WTC11 (cell line): Measurements from ENCODE around the gene LRRC74A. TPM values are rescaled to one million over a fixed set of nuclear protein-coding genes. Genes with fewer than 3 reads are reported as not detected.

Experiments
- ATAC-seq: fragments of 200-7000 bp; cut with Tn5 transposase; 2 replicates; pipeline ENCODE4 v1.10.0; 2021; ENCODE audit warnings: mild to moderate bottlenecking, moderate library complexity
- CTCF ChIA-PET: fragments of 300-600 bp; sonication (Branson Sonifier 250); formaldehyde crosslinking; loops from one replicate; lab custom pipeline; 2021; ENCODE audit warnings: antibody characterized with exemption; lab: Charles Lee
- POLR2A ChIA-PET: fragments of 350-600 bp; sonication (Branson Sonifier 250); formaldehyde crosslinking; loops from one replicate; lab custom pipeline; 2021; ENCODE audit warnings: antibody characterized with exemption; lab: Charles Lee
- DNase-seq: peaks from one replicate; pipeline ENCODE4 v3.0.0; 2021; ENCODE audit warnings: low spot score
- H3K27ac Mint-ChIP-seq: 2 replicates; pipeline ENCODE4 v1.8.0; 2021; ENCODE audit warnings: mixed read lengths
- H3K27me3 Mint-ChIP-seq: 2 replicates; pipeline ENCODE4 v1.8.0; 2021; ENCODE audit warnings: low read depth, mild to moderate bottlenecking, moderate library complexity, mixed read lengths
- H3K36me3 Mint-ChIP-seq: 2 replicates; pipeline ENCODE4 v1.8.0; 2021; ENCODE audit warnings: mixed read lengths
- H3K4me1 Mint-ChIP-seq: 2 replicates; pipeline ENCODE4 v1.8.0; 2022; ENCODE audit warnings: mixed read lengths
- H3K4me3 Mint-ChIP-seq: 2 replicates; pipeline ENCODE4 v1.8.0; 2021; ENCODE audit warnings: mild to moderate bottlenecking, moderate library complexity, mixed read lengths
- H3K9me3 Mint-ChIP-seq: 2 replicates; pipeline ENCODE4 v1.8.0; 2021; ENCODE audit warnings: mixed read lengths
- CBFB ChIP-seq: sonication (generic); formaldehyde crosslinking; IDR thresholded peaks from 2 replicates; pipeline ENCODE4 v1.8.1; 2022; ENCODE audit warnings: mild to moderate bottlenecking, low read depth, missing genetic modification reagents
- ESRRA ChIP-seq: sonication (generic); formaldehyde crosslinking; IDR thresholded peaks from 2 replicates; pipeline ENCODE4 v1.8.1; 2022; ENCODE audit warnings: mild to moderate bottlenecking, missing genetic modification reagents, borderline replicate concordance
- FOXP1 ChIP-seq: sonication (generic); formaldehyde crosslinking; IDR thresholded peaks from 2 replicates; pipeline ENCODE4 v1.8.0; 2022; ENCODE audit warnings: missing genetic modification reagents, mild to moderate bottlenecking, moderate library complexity, borderline replicate concordance
- HMGA2 ChIP-seq: fragments of 250-450 bp; sonication (Bioruptor Pico); IDR thresholded peaks from 2 replicates; pipeline ENCODE4 v1.4.0; 2021; ENCODE audit warnings: mild to moderate bottlenecking, moderate library complexity
- IRF2 ChIP-seq: sonication (generic); formaldehyde crosslinking; IDR thresholded peaks from 2 replicates; pipeline ENCODE4 v1.8.0; 2022; ENCODE audit warnings: low read depth, missing genetic modification reagents, borderline replicate concordance
- JAZF1 ChIP-seq: fragments of 250-450 bp; sonication (Bioruptor Pico); IDR thresholded peaks from 2 replicates; pipeline ENCODE4 v1.9.0; 2021; ENCODE audit warnings: moderate library complexity, mild to moderate bottlenecking, inconsistent platforms
- RELA ChIP-seq: sonication (generic); formaldehyde crosslinking; IDR thresholded peaks from 2 replicates; pipeline ENCODE4 v1.8.1; 2022; ENCODE audit warnings: missing genetic modification reagents, mild to moderate bottlenecking, borderline replicate concordance
- SMAD3 ChIP-seq: sonication (generic); formaldehyde crosslinking; IDR thresholded peaks from 2 replicates; pipeline ENCODE4 v1.8.0; 2022; ENCODE audit warnings: missing genetic modification reagents, mild to moderate bottlenecking, borderline replicate concordance
- TEAD4 ChIP-seq: sonication (generic); formaldehyde crosslinking; IDR thresholded peaks from 2 replicates; pipeline ENCODE4 v1.8.0; 2022; ENCODE audit warnings: mild to moderate bottlenecking, missing genetic modification reagents
- ZNF138 ChIP-seq: sonication (generic); formaldehyde crosslinking; conservative IDR thresholded peaks from 2 replicates; pipeline ENCODE4 v1.8.1; 2022; ENCODE audit warnings: mild to moderate bottlenecking, moderate library complexity, missing genetic modification reagents
- ZNF263 ChIP-seq: sonication (generic); formaldehyde crosslinking; IDR thresholded peaks from 2 replicates; pipeline ENCODE4 v1.8.1; 2022; ENCODE audit warnings: low read depth, mild to moderate bottlenecking, moderate library complexity, missing genetic modification reagents
- ZNF671 ChIP-seq: fragments of 250-450 bp; sonication (Bioruptor Pico); IDR thresholded peaks from 2 replicates; pipeline ENCODE4 v1.8.0; 2021; ENCODE audit warnings: mild to moderate bottlenecking
- total RNA-seq: library from RNA; stranded (reverse); gene quantifications from 3 replicates; pipeline ENCODE4 v1.2.3, GENCODE V29; 2021
- TF ChIP-seq, protein P1 (sequence below): sonication (generic); formaldehyde crosslinking; IDR thresholded peaks from 2 replicates; pipeline ENCODE4 v1.8.1; 2022; ENCODE audit warnings: mild to moderate bottlenecking, missing genetic modification reagents, moderate library complexity, borderline replicate concordance
- TF ChIP-seq, protein P2 (sequence below): sonication (generic); formaldehyde crosslinking; IDR thresholded peaks from 2 replicates; pipeline ENCODE4 v1.8.1; 2022; ENCODE audit warnings: missing genetic modification reagents, borderline replicate concordance
- TF ChIP-seq, protein P3 (sequence below): sonication (generic); formaldehyde crosslinking; IDR thresholded peaks from 2 replicates; pipeline ENCODE4 v1.8.0; 2023; ENCODE audit warnings: missing genetic modification reagents
- TF ChIP-seq, protein P4 (sequence below): sonication (generic); formaldehyde crosslinking; conservative IDR thresholded peaks from 2 replicates; pipeline ENCODE4 v1.8.1; 2023; ENCODE audit warnings: mild to moderate bottlenecking, low read depth, missing genetic modification reagents, moderate library complexity
- TF ChIP-seq, protein P5 (sequence below): fragments of 250-450 bp; sonication (Bioruptor Pico); IDR thresholded peaks from 2 replicates; pipeline ENCODE4 v1.9.0; 2021; ENCODE audit warnings: mild to moderate bottlenecking
- TF ChIP-seq, protein P6 (sequence below): fragments of 250-450 bp; sonication (Bioruptor Pico); IDR thresholded peaks from 2 replicates; pipeline ENCODE4 v1.8.0; 2021; ENCODE audit warnings: mild to moderate bottlenecking
- TF ChIP-seq, protein P7 (sequence below): sonication (generic); formaldehyde crosslinking; IDR thresholded peaks from 2 replicates; pipeline ENCODE4 v1.8.1; 2023; ENCODE audit warnings: mild to moderate bottlenecking, missing genetic modification reagents

The LRRC74A gene
- total RNA-seq, 1 experiment from 2014 or later: not detected

DNA sequence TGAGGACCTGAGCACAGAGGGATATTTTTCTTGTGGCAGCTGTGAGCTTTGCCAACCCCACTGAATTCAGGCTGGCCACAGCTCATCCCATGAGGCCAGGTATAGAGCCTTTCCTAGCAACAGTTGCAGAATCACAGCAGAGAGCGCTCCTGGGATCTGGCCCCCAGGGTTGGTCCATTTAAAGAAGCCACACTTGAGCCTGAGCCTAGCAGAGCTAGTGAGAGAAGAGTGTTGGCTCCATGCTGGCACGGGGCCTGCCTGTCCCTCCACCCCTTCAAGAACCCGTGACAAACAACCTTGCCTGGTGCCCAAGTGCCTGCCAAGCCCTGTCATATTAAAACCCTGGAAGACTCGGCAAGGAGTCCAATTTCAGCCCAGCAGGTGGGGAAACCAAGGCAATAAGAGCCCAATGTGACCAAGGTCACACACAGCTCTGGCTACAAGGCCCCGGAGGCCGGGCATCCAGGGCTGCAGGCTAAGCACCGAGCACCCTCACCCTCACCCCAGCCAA lies 91.6 kb downstream of the LRRC74A start (continued):
- TF ChIP-seq, protein P1, sequence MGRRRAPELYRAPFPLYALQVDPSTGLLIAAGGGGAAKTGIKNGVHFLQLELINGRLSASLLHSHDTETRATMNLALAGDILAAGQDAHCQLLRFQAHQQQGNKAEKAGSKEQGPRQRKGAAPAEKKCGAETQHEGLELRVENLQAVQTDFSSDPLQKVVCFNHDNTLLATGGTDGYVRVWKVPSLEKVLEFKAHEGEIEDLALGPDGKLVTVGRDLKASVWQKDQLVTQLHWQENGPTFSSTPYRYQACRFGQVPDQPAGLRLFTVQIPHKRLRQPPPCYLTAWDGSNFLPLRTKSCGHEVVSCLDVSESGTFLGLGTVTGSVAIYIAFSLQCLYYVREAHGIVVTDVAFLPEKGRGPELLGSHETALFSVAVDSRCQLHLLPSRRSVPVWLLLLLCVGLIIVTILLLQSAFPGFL (CRISPR knock-in tag): no peak
- TF ChIP-seq TEAD4 (CRISPR knock-in tag) (no peak), FOXP1 (no peak), ESRRA (CRISPR knock-in tag) (no peak), ZNF263 (CRISPR knock-in tag) (no peak), ZNF671 (CRISPR knock-in tag) (no peak), RELA (CRISPR knock-in tag) (no peak), IRF2 (no peak)
- TF ChIP-seq, protein P2, sequence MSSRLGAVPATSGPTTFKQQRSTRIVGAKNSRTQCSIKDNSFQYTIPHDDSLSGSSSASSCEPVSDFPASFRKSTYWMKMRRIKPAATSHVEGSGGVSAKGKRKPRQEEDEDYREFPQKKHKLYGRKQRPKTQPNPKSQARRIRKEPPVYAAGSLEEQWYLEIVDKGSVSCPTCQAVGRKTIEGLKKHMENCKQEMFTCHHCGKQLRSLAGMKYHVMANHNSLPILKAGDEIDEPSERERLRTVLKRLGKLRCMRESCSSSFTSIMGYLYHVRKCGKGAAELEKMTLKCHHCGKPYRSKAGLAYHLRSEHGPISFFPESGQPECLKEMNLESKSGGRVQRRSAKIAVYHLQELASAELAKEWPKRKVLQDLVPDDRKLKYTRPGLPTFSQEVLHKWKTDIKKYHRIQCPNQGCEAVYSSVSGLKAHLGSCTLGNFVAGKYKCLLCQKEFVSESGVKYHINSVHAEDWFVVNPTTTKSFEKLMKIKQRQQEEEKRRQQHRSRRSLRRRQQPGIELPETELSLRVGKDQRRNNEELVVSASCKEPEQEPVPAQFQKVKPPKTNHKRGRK: no peak
- TF ChIP-seq, protein P3, sequence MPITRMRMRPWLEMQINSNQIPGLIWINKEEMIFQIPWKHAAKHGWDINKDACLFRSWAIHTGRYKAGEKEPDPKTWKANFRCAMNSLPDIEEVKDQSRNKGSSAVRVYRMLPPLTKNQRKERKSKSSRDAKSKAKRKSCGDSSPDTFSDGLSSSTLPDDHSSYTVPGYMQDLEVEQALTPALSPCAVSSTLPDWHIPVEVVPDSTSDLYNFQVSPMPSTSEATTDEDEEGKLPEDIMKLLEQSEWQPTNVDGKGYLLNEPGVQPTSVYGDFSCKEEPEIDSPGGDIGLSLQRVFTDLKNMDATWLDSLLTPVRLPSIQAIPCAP (CRISPR knock-in tag): no peak
- TF ChIP-seq, protein P4, sequence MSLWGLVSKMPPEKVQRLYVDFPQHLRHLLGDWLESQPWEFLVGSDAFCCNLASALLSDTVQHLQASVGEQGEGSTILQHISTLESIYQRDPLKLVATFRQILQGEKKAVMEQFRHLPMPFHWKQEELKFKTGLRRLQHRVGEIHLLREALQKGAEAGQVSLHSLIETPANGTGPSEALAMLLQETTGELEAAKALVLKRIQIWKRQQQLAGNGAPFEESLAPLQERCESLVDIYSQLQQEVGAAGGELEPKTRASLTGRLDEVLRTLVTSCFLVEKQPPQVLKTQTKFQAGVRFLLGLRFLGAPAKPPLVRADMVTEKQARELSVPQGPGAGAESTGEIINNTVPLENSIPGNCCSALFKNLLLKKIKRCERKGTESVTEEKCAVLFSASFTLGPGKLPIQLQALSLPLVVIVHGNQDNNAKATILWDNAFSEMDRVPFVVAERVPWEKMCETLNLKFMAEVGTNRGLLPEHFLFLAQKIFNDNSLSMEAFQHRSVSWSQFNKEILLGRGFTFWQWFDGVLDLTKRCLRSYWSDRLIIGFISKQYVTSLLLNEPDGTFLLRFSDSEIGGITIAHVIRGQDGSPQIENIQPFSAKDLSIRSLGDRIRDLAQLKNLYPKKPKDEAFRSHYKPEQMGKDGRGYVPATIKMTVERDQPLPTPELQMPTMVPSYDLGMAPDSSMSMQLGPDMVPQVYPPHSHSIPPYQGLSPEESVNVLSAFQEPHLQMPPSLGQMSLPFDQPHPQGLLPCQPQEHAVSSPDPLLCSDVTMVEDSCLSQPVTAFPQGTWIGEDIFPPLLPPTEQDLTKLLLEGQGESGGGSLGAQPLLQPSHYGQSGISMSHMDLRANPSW (CRISPR knock-in tag): no peak

DNA sequence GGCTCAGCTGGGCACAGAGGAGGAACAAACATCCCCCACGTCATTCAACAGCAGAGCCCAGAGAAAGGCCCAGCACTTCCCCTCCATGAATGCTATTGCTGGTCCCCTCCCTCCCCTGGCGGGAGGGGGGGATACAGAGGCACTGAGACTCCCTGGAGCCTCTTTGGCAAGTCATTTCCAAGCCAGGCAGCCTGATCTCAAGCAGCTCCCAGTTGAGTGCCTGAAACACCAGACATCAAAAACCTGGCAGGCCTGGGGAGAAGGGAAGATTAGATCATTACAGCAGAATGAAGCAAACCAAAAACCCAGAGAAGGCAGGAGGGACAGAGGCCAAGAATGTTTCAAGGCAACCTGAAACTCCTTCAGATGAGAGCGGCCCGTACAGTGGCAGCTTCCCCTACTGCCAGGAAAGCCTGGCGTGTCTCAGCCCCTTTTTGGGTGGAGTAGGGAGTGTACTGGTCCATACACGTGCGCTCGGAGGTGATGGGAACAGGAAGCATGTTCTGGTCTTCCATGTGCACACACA lies 92.1 kb downstream of the LRRC74A start:
- peaks cover 80% of the 10 kb centered on the region for H3K4me1 Mint-ChIP-seq
- TF ChIP-seq, protein P5, sequence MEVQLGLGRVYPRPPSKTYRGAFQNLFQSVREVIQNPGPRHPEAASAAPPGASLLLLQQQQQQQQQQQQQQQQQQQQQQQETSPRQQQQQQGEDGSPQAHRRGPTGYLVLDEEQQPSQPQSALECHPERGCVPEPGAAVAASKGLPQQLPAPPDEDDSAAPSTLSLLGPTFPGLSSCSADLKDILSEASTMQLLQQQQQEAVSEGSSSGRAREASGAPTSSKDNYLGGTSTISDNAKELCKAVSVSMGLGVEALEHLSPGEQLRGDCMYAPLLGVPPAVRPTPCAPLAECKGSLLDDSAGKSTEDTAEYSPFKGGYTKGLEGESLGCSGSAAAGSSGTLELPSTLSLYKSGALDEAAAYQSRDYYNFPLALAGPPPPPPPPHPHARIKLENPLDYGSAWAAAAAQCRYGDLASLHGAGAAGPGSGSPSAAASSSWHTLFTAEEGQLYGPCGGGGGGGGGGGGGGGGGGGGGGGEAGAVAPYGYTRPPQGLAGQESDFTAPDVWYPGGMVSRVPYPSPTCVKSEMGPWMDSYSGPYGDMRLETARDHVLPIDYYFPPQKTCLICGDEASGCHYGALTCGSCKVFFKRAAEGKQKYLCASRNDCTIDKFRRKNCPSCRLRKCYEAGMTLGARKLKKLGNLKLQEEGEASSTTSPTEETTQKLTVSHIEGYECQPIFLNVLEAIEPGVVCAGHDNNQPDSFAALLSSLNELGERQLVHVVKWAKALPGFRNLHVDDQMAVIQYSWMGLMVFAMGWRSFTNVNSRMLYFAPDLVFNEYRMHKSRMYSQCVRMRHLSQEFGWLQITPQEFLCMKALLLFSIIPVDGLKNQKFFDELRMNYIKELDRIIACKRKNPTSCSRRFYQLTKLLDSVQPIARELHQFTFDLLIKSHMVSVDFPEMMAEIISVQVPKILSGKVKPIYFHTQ (CRISPR knock-in tag): no peak
- TF ChIP-seq, protein P6, sequence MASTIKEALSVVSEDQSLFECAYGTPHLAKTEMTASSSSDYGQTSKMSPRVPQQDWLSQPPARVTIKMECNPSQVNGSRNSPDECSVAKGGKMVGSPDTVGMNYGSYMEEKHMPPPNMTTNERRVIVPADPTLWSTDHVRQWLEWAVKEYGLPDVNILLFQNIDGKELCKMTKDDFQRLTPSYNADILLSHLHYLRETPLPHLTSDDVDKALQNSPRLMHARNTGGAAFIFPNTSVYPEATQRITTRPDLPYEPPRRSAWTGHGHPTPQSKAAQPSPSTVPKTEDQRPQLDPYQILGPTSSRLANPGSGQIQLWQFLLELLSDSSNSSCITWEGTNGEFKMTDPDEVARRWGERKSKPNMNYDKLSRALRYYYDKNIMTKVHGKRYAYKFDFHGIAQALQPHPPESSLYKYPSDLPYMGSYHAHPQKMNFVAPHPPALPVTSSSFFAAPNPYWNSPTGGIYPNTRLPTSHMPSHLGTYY: no peak
- no peak for TF ChIP-seq JAZF1
- TF ChIP-seq, protein P7, sequence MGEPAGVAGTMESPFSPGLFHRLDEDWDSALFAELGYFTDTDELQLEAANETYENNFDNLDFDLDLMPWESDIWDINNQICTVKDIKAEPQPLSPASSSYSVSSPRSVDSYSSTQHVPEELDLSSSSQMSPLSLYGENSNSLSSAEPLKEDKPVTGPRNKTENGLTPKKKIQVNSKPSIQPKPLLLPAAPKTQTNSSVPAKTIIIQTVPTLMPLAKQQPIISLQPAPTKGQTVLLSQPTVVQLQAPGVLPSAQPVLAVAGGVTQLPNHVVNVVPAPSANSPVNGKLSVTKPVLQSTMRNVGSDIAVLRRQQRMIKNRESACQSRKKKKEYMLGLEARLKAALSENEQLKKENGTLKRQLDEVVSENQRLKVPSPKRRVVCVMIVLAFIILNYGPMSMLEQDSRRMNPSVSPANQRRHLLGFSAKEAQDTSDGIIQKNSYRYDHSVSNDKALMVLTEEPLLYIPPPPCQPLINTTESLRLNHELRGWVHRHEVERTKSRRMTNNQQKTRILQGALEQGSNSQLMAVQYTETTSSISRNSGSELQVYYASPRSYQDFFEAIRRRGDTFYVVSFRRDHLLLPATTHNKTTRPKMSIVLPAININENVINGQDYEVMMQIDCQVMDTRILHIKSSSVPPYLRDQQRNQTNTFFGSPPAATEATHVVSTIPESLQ: no peak
- TF ChIP-seq SMAD3 (CRISPR knock-in tag): no peak
- no peak for TF ChIP-seq ESRRA (CRISPR knock-in tag)
- no peak for TF ChIP-seq HMGA2 (CRISPR knock-in tag)
- no peak for TF ChIP-seq CBFB (CRISPR knock-in tag)
- TF ChIP-seq FOXP1: no peak
- TF ChIP-seq ZNF138: no peak

More for the DNA sequence above, 92.1 kb downstream of the LRRC74A start:
- Mint-ChIP-seq H3K36me3 (no peaks in the 10 kb centered on the region), H3K9me3 (no peaks in the 10 kb centered on the region), H3K27me3 (no peaks in the 10 kb centered on the region), H3K4me3 (no peak overlapping the region), H3K27ac (peak overlapping the region; percentile 85)
- ChIA-PET CTCF (interaction anchor here (0.6 to 17.3 kb wide), 26 partner anchors 11 to 233 kb away, joined by 3 to 196 read pairs (median 7); no protein-coding TSS in a partner anchor), POLR2A (interaction anchor here (1.0 to 5.1 kb wide), 4 partner anchors 10 to 111 kb away, joined by 3 to 38 read pairs (median 4); no protein-coding TSS in a partner anchor)
- DNase-seq (no peak), ATAC-seq (no peak)
